HEK293 (cell line): ENCODE data around the gene MT1F.

ENCODE experiments used
- FEZF1 ChIP-seq: fragments of 450-650 bp; formaldehyde crosslinking; IDR thresholded peaks from 2 replicates; pipeline ENCODE4 v1.5.1; 2016; ENCODE audit warnings: missing biosample characterization, missing genetic modification characterization
- GLIS1 ChIP-seq: fragments of 450-650 bp; formaldehyde crosslinking; IDR thresholded peaks from 2 replicates; pipeline ENCODE4 v1.5.1; 2016; ENCODE audit warnings: missing biosample characterization, missing genetic modification characterization
- KLF9 ChIP-seq: fragments of 450-650 bp; formaldehyde crosslinking; IDR thresholded peaks from 2 replicates; pipeline ENCODE4 v1.5.1; 2016; ENCODE audit warnings: missing biosample characterization, missing genetic modification characterization, low read depth
- PRDM1 ChIP-seq: fragments of 450-650 bp; formaldehyde crosslinking; IDR thresholded peaks from 2 replicates; pipeline ENCODE4; 2016; ENCODE audit warnings: missing biosample characterization, missing genetic modification characterization
- ZBTB21 ChIP-seq: fragments of 450-650 bp; formaldehyde crosslinking; IDR thresholded peaks from 2 replicates; pipeline ENCODE4 v1.5.1; 2017; ENCODE audit warnings: missing biosample characterization, missing genetic modification characterization
- ZNF302 ChIP-seq: fragments of 450-650 bp; formaldehyde crosslinking; IDR thresholded peaks from 2 replicates; pipeline ENCODE4 v1.5.1; 2016; ENCODE audit warnings: missing biosample characterization, missing genetic modification characterization, low read depth
- ZSCAN30 ChIP-seq: fragments of 450-650 bp; IDR thresholded peaks from 2 replicates; pipeline ENCODE4 v1.5.1; 2018; ENCODE audit warnings: missing biosample characterization, mild to moderate bottlenecking, missing genetic modification characterization, moderate library complexity
- TF ChIP-seq, protein P1 (sequence below): fragments of 450-650 bp; formaldehyde crosslinking; IDR thresholded peaks from 2 replicates; pipeline ENCODE4 v1.5.1; 2016; ENCODE audit warnings: missing biosample characterization, missing genetic modification characterization

GRCh38 chr16:56702836-56703235 lies 45.1 kb downstream of the MT1F start:
- TF ChIP-seq, protein P1, sequence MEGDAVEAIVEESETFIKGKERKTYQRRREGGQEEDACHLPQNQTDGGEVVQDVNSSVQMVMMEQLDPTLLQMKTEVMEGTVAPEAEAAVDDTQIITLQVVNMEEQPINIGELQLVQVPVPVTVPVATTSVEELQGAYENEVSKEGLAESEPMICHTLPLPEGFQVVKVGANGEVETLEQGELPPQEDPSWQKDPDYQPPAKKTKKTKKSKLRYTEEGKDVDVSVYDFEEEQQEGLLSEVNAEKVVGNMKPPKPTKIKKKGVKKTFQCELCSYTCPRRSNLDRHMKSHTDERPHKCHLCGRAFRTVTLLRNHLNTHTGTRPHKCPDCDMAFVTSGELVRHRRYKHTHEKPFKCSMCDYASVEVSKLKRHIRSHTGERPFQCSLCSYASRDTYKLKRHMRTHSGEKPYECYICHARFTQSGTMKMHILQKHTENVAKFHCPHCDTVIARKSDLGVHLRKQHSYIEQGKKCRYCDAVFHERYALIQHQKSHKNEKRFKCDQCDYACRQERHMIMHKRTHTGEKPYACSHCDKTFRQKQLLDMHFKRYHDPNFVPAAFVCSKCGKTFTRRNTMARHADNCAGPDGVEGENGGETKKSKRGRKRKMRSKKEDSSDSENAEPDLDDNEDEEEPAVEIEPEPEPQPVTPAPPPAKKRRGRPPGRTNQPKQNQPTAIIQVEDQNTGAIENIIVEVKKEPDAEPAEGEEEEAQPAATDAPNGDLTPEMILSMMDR (tag by site-specific recombination), result no peak
- no peak for TF ChIP-seq ZNF302 (tag by site-specific recombination)
- TF ChIP-seq PRDM1 (tag by site-specific recombination), result no peak
- TF ChIP-seq FEZF1, result no peak
- no peak for TF ChIP-seq ZBTB21
- no peak for TF ChIP-seq ZSCAN30
- no peak for TF ChIP-seq KLF9 (tag by site-specific recombination)
- TF ChIP-seq GLIS1 (tag by site-specific recombination), result no peak
